Ovary (tissue), 3 donors: ENCODE results near the gene RPUSD4.

Source experiments
- POLR2A ChIP-seq: fragments of 450-650 bp; IDR thresholded peaks from one replicate; pipeline ENCODE4 v1.6.1; 2017; ENCODE audit warnings: antibody characterized with exemption, mild to moderate bottlenecking, moderate library complexity
- TF ChIP-seq, protein P1 (sequence below), 3 donors: fragments of 450-650 bp in 2 of 3; fragments of 200-600 bp in 1 of 3; IDR thresholded peaks; one replicate each; pipeline versions ENCODE4 v1.5.1 to v1.8.0; 2016 to 2022; ENCODE audit warnings: antibody characterized with exemption in 3 of 3, mild to moderate bottlenecking in 1 of 3
- donor health status: DM: no; HTN: no; CAD: no.

DNA sequence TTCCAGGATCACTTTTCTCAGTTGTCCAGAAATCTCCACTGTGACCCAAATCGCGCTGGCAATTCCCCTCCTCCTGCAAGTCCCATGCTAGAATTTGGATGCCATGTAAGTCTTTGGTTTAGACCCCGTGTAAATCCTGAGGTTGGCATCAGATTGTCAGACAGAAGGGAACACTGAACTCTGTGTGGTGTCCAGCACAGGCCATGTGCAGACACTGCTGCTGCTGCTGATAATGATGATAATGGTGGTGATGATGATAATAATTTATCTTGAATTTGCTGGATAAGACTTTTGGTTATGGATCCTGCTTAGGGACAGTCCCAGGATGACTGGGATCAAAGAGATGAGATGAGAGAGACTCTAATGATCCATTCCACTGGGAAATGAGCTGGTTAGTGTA lies 45.0 kb downstream of the RPUSD4 start:
- TF ChIP-seq, protein P1, sequence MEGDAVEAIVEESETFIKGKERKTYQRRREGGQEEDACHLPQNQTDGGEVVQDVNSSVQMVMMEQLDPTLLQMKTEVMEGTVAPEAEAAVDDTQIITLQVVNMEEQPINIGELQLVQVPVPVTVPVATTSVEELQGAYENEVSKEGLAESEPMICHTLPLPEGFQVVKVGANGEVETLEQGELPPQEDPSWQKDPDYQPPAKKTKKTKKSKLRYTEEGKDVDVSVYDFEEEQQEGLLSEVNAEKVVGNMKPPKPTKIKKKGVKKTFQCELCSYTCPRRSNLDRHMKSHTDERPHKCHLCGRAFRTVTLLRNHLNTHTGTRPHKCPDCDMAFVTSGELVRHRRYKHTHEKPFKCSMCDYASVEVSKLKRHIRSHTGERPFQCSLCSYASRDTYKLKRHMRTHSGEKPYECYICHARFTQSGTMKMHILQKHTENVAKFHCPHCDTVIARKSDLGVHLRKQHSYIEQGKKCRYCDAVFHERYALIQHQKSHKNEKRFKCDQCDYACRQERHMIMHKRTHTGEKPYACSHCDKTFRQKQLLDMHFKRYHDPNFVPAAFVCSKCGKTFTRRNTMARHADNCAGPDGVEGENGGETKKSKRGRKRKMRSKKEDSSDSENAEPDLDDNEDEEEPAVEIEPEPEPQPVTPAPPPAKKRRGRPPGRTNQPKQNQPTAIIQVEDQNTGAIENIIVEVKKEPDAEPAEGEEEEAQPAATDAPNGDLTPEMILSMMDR (IDR thresholded peaks at IDR 0.05): no peak
- TF ChIP-seq POLR2A: no peak
